DOHH2 (cell line): Measurements from ENCODE around the gene AMOT.

Experiments
- CTCF ChIP-seq: fragments of 200-600 bp; sonication (generic); IDR thresholded peaks from one replicate; pipeline ENCODE4 v1.5.1; 2014; ENCODE audit warnings: antibody characterized with exemption, mild to moderate bottlenecking, low read depth, low read length; ENCODE audit not compliant: poor library complexity, severe bottlenecking
- EZH2phosphoT487 ChIP-seq: fragments of 200-600 bp; sonication (generic); IDR thresholded peaks from 2 replicates; pipeline ENCODE4 v1.6.1; 2017; ENCODE audit warnings: borderline replicate concordance, mild to moderate bottlenecking, antibody characterized with exemption, low read length, moderate library complexity, mixed read lengths

GRCh38 chrX:112888916-112889315 lies 48.3 kb upstream of the AMOT start:
- TF ChIP-seq EZH2phosphoT487 (no peak), CTCF (no peak)
